WERI-Rb-1 (cell line): ENCODE measurements around the gene LIM2.
"Not testable (repeated sequence)": the region's sequence is repeated elsewhere in the genome, so short reads cannot be mapped to it uniquely, and the experiment has no call there.

Experiments used
- DNase-seq: peaks from one replicate; pipeline ENCODE4 v3.0.0-alpha.2; 2020
- H3K27ac ChIP-seq: fragments of 250-450 bp; sonication (Bioruptor Pico); 2 replicates; pipeline ENCODE4 v1.5.1; 2020; ENCODE audit warnings: mild to moderate bottlenecking, moderate library complexity
- H3K27me3 ChIP-seq: fragments of 250-450 bp; sonication (Bioruptor Pico); 2 replicates; pipeline ENCODE4 v1.5.1; 2021; ENCODE audit warnings: mild to moderate bottlenecking, low read depth, moderate library complexity; ENCODE audit not compliant: insufficient read depth, severe bottlenecking
- H3K36me3 ChIP-seq: fragments of 250-450 bp; sonication (Bioruptor Pico); 2 replicates; pipeline ENCODE4 v1.5.1; 2020; ENCODE audit warnings: mild to moderate bottlenecking, moderate library complexity
- H3K4me3 ChIP-seq: 2 replicates; pipeline ENCODE4 v1.5.1; 2011; ENCODE audit warnings: low read depth, mild to moderate bottlenecking, control low read depth, low read length
- H3K9me3 ChIP-seq: fragments of 250-450 bp; sonication (Bioruptor Pico); 2 replicates; pipeline ENCODE4 v1.5.1; 2021; ENCODE audit warnings: mild to moderate bottlenecking, moderate library complexity; ENCODE audit not compliant: severe bottlenecking
- CTCF ChIP-seq: IDR thresholded peaks from 2 replicates; pipeline ENCODE4 v1.5.1; 2011; ENCODE audit warnings: low read depth, mild to moderate bottlenecking, control low read depth, inconsistent platforms, low read length

LIM2 gene

GRCh38 chr19:51398096-51398704, 10.4 kb upstream of the LIM2 start:
- Histone ChIP-seq H3K27ac (peak overlapping the region; percentile 19), H3K27me3 (no peaks in the 10 kb centered on the region), H3K4me3 (no peak overlapping the region), H3K9me3 (peaks cover 11% of the 10 kb centered on the region), H3K36me3 (no peaks in the 10 kb centered on the region)
- peak; percentile 39; the same call in 1 of the 2 replicates for TF ChIP-seq CTCF
- peak; percentile 20 for DNase-seq

- H3K4me3 ChIP-seq, H3K27me3 ChIP-seq, H3K9me3 ChIP-seq, H3K36me3 ChIP-seq: not testable (repeated sequence)
- peak; percentile 16 for DNase-seq
- H3K27ac ChIP-seq, result peak overlapping the region; percentile 19
Observed at GRCh38 chr19:51397453-51397852, 9.7 kb upstream of the LIM2 start.

GRCh38 chr19:51396175-51396574, 8.4 kb upstream of the LIM2 start:
- no peak for DNase-seq
- Histone ChIP-seq H3K9me3 (no peaks in the 10 kb centered on the region), H3K36me3 (no peaks in the 10 kb centered on the region), H3K4me3 (no peak overlapping the region), H3K27ac (no peak overlapping the region), H3K27me3 (no peaks in the 10 kb centered on the region)
- TF ChIP-seq CTCF, result no peak

- DNase-seq, result peak; percentile 97
- H3K36me3 ChIP-seq, result no peaks in the 10 kb centered on the region
- H3K27ac ChIP-seq, result peak overlapping the region; percentile 83
- peak overlapping the region; percentile 85 for H3K4me3 ChIP-seq
- H3K9me3 ChIP-seq, result no peaks in the 10 kb centered on the region
- no peak for TF ChIP-seq CTCF
- no peaks in the 10 kb centered on the region for H3K27me3 ChIP-seq
Observed at GRCh38 chr19:51394050-51394836, 6.5 kb upstream of the LIM2 start.

GRCh38 chr19:51392701-51393100, 4.9 kb upstream of the LIM2 start:
- Histone ChIP-seq H3K9me3 (no peaks in the 10 kb centered on the region), H3K4me3 (no peak overlapping the region), H3K27ac (no peak overlapping the region), H3K36me3 (no peaks in the 10 kb centered on the region), H3K27me3 (no peaks in the 10 kb centered on the region)
- no peak for DNase-seq
- no peak for TF ChIP-seq CTCF

- Histone ChIP-seq H3K27me3 (no peaks in the 10 kb centered on the region), H3K27ac (no peak overlapping the region), H3K36me3 (no peaks in the 10 kb centered on the region), H3K4me3 (no peak overlapping the region), H3K9me3 (no peaks in the 10 kb centered on the region)
- DNase-seq, result no peak
- no peak for TF ChIP-seq CTCF
Observed at GRCh38 chr19:51391073-51391611, 3.4 kb upstream of the LIM2 start.
